LNCAP (cell line): Measurements from ENCODE around the gene PRIMPOL.

Source experiments
- TF ChIP-seq, protein P1 (sequence below): fragments of 450-650 bp; IDR thresholded peaks from 2 replicates; pipeline ENCODE4 v1.5.1; 2017; ENCODE audit warnings: mild to moderate bottlenecking

PRIMPOL gene

GRCh38 chr4:184684491-184685189 lies 35.1 kb downstream of the PRIMPOL start:
- TF ChIP-seq, protein P1, sequence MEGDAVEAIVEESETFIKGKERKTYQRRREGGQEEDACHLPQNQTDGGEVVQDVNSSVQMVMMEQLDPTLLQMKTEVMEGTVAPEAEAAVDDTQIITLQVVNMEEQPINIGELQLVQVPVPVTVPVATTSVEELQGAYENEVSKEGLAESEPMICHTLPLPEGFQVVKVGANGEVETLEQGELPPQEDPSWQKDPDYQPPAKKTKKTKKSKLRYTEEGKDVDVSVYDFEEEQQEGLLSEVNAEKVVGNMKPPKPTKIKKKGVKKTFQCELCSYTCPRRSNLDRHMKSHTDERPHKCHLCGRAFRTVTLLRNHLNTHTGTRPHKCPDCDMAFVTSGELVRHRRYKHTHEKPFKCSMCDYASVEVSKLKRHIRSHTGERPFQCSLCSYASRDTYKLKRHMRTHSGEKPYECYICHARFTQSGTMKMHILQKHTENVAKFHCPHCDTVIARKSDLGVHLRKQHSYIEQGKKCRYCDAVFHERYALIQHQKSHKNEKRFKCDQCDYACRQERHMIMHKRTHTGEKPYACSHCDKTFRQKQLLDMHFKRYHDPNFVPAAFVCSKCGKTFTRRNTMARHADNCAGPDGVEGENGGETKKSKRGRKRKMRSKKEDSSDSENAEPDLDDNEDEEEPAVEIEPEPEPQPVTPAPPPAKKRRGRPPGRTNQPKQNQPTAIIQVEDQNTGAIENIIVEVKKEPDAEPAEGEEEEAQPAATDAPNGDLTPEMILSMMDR, result no peak

DNA sequence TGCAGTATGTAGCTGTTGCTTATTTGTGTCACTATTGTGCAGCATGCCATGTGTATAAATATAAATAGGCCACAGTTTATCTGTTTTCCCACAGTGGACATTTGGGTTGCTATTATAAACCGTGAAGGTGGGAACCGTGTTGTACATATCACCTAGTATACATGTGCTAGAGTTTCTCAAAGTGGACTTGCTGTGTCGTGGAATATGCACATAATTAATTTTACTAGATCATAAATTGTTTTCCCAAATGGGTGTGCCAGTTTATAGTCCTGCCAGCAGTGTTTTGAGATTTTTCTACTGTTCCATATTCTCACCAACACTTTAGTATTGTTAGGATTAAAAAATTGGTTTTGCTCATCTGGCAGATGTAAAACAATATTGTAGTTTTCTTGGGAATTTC lies 38.5 kb downstream of the PRIMPOL start:
- TF ChIP-seq, protein P1, result no peak

DNA sequence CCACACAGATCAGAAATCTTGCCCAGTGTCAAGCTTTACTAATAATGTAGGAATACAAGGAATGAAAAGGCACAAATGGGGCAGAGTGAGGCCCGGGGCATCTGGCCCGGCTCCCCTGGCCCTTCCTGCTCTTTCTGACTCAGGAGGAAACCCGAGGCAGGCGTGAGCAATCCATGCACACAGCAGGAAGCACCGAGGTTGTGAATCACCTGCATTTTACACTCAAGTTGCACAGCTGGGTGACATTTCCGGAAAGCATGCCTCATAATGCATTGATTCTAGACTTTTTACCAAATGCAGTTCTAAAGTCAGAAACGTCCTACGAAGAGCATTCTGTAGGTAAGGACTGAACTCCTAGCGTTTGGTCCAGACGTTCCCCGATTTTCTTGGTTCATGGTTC lies 38.9 kb downstream of the PRIMPOL start:
- TF ChIP-seq, protein P1, result no peak

- TF ChIP-seq, protein P1, result no peak
Observed at GRCh38 chr4:184689681-184690080, 40.1 kb downstream of the PRIMPOL start.

DNA sequence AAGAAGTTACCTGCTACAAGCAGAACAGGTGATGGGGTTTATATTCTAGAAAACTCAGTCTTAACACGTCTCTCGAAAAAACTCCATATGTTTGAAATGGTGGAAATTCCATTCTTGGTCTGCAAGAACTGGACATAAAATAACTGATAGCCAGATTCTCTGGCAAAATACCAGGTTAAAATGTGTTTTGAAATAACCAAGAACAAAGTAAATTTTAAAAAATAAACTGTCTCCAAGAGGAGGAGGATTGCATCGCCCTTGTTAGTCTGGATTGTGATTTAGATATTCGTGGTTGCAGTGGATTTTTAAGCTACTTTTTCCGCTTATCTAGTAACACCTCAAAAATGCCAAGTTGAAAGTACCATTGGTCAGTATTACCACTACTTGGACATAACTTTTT lies 43.5 kb downstream of the PRIMPOL start:
- TF ChIP-seq, protein P1, result no peak

- TF ChIP-seq, protein P1, result no peak
Observed at GRCh38 chr4:184694412-184694956, 44.9 kb downstream of the PRIMPOL start.

GRCh38 chr4:184695178-184695896 lies 45.8 kb downstream of the PRIMPOL start:
- TF ChIP-seq, protein P1, result no peak
